BJ (cell line): ENCODE measurements around the gene TPCN2. TPM values are rescaled to one million over a fixed set of nuclear protein-coding genes. Genes with fewer than 3 reads are reported as not detected.

ENCODE experiments used
- CTCF ChIA-PET: fragments of 350-600 bp; formaldehyde crosslinking; extraction: SDS; loops from one replicate; lab custom pipeline; 2021; ENCODE audit warnings: antibody characterized with exemption, inconsistent platforms; lab: Yijun Ruan, JAX
- POLR2A ChIA-PET: fragments of 300-600 bp; sonication (Branson Sonifier 250); formaldehyde crosslinking; extraction: SDS; loops from one replicate; lab custom pipeline; 2021; ENCODE audit warnings: antibody characterized with exemption; lab: Charles Lee
- DNase-seq: peaks from one replicate; pipeline ENCODE4 v3.0.0-alpha.2; 2011; ENCODE audit warnings: low read depth
- H3K27me3 ChIP-seq: 2 replicates; pipeline ENCODE4 v1.6.0; 2011; ENCODE audit warnings: low read length; ENCODE audit not compliant: control insufficient read depth, insufficient read depth
- H3K36me3 ChIP-seq: 2 replicates; pipeline ENCODE4 v1.5.1; 2011; ENCODE audit warnings: low read length; ENCODE audit not compliant: control insufficient read depth, insufficient read depth
- H3K4me3 ChIP-seq: 2 replicates; pipeline ENCODE4 v1.5.1; 2011; ENCODE audit warnings: low read depth, mild to moderate bottlenecking, control low read depth, low read length
- polyA plus RNA-seq: library from polyadenylated mRNA; depleted of rRNA; stranded (reverse); fragments of >200 nt; gene quantifications from 2 replicates; pipeline ENCODE4 v1.2.3, GENCODE V29; 2011
- TF ChIP-seq, protein P1 (sequence below): IDR thresholded peaks from 2 replicates; pipeline ENCODE4 v1.5.1; 2011; ENCODE audit warnings: low read depth, mild to moderate bottlenecking, control low read depth, inconsistent platforms, low read length, moderate library complexity; ENCODE audit not compliant: insufficient read depth

Gene TPCN2
- polyA plus RNA-seq, 1 experiment, result 9.9 TPM

DNA sequence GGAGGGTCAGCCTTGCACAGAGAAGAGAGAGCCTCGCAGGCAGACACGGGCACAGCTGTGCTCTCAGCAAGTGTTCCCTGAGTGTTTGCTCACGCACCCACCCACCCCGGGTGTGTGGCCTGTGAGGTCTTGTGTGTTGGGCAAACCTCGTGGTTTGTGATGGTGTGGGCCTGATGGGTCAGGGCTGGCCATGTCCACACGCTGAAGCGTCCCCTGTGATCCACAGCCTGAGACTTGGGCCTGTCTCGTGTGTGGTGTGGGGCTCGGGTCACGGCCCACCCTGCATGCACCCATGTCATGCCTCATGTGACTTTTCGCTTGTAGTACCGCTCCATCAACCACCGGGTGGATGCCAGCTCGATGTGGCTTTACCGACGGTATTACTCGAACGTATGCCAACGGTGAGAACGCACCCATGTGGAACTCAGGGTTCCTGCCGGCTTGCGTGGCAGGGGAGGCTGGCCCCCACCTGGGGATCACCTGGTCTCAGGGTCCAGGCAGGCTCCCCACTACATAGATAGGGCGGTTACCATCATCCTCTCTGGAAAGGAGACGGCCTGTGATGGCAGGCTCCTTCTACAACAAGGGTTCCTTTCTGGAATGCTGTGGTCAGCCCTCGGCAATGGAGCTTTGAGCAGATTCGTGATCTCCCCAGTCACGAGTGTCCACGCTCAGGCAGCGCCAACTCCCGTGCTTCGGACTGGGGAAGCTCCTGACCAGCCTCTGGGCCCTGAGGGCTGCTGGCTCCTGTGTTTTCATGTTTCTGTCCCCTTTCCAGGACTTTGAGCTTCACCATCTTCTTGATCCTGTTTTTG is 5.9 kb downstream of the TPCN2 start:
- no peak for DNase-seq
- ChIA-PET CTCF (interaction anchor here (0.7 kb wide), 1 partner anchor 35 kb away, joined by 3 read pairs; no protein-coding TSS in a partner anchor), POLR2A (no interaction called here)
- TF ChIP-seq, protein P1, sequence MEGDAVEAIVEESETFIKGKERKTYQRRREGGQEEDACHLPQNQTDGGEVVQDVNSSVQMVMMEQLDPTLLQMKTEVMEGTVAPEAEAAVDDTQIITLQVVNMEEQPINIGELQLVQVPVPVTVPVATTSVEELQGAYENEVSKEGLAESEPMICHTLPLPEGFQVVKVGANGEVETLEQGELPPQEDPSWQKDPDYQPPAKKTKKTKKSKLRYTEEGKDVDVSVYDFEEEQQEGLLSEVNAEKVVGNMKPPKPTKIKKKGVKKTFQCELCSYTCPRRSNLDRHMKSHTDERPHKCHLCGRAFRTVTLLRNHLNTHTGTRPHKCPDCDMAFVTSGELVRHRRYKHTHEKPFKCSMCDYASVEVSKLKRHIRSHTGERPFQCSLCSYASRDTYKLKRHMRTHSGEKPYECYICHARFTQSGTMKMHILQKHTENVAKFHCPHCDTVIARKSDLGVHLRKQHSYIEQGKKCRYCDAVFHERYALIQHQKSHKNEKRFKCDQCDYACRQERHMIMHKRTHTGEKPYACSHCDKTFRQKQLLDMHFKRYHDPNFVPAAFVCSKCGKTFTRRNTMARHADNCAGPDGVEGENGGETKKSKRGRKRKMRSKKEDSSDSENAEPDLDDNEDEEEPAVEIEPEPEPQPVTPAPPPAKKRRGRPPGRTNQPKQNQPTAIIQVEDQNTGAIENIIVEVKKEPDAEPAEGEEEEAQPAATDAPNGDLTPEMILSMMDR, result no peak
- Histone ChIP-seq H3K36me3 (peaks cover 17% of the 10 kb centered on the region), H3K4me3 (no peak overlapping the region), H3K27me3 (no peaks in the 10 kb centered on the region)

DNA sequence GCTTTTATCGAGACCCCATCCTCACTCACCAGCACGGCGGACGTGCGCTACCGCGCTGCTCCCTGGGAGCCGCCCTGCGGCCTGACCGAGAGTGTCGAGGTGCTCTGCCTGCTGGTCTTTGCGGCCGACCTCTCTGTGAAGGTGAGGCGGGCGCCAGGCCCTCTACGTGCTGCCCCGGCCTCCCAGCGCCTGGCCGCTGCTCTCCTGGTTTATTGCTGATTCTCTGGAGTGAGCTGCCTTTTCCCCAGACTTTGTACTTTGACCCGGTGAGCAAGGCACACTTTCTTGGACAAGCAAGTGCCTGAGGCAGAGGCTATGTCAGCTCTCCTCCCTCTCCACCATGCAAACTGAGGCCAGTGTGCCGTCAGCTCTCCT is 6.5 kb downstream of the TPCN2 start:
- CTCF ChIA-PET, result interaction anchor here (0.7 kb wide), 1 partner anchor 34 kb away, joined by 3 read pairs; no protein-coding TSS in a partner anchor
- Histone ChIP-seq H3K36me3 (peaks cover 17% of the 10 kb centered on the region), H3K27me3 (no peaks in the 10 kb centered on the region), H3K4me3 (no peak overlapping the region)
- POLR2A ChIA-PET, result no interaction called here
- TF ChIP-seq, protein P1, result no peak
- no peak for DNase-seq

DNA sequence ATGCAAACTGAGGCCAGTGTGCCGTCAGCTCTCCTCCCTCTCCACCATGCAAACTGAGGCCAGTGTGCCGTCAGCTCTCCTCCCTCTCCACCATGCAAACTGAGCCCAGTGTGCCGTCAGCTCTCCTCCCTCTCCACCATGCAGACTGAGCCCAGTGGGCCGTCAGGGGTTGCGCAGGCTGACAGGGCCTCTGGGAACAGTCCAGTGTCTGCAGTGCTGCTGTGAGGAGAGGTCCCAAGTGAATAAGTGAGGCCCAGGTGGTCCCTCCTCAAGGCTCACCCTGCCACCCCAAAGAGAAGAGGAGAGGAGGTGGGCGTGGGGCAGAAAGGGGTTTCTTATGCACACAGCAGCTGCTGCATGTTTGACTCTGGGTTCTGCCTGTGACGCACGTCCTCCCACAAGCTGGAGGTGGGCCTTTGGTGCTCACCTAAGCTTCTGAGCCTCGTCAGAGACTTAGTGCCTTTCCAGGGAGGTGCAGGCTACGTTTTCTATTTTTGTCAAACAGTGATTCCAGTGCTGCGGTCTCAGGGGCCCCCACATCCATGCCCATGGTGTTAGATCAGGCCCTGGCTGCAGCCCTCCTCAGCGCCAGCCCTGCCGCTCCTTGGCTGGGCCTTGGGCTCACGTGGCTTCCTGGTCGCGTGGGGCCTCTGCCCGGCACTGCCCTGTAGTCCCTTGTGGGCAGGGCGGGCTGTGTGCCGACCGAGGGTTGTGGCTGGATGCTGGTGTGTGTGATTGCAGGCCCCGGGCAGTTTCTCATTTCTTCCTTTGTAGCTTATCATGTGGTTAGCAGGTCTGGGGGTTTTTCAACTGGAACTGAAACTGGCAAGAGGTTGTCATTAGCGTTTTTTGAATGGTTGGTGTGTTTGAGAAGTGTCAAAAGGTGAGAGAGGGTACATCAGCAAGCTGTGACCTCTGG is 7.1 kb downstream of the TPCN2 start:
- H3K4me3 ChIP-seq, result no peak overlapping the region
- TF ChIP-seq, protein P1, result no peak
- no peaks in the 10 kb centered on the region for H3K27me3 ChIP-seq
- peaks cover 17% of the 10 kb centered on the region for H3K36me3 ChIP-seq
- DNase-seq, result no peak
- ChIA-PET CTCF (interaction anchor here (0.7 kb wide), 1 partner anchor 33 kb away, joined by 3 read pairs; no protein-coding TSS in a partner anchor), POLR2A (interaction anchor here (0.6 kb wide), 1 partner anchor 15 kb away, joined by 3 read pairs; no protein-coding TSS in a partner anchor)

DNA sequence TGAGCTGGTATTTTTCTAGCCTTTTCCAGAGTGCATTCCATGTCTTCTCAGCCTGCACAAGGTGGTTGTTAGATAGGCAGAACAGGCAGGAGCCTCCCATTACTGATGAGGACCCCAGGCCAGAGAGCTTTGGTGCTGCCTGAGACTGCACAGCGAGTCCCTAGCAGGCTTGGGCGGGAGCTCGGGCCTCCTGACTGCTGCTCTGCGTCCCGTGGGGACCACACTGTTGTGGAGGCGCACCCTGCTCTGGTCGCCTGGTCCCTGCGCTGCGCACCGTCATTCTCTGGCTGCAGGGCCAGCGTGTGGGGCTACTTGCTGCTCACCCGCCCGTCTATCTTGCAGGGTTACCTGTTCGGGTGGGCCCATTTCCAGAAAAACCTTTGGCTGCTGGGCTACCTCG is 8.5 kb downstream of the TPCN2 start:
- H3K27me3 ChIP-seq, result no peaks in the 10 kb centered on the region
- CTCF ChIA-PET, result interaction anchor here (0.6 kb wide), 1 partner anchor 13 kb away, joined by 3 read pairs; no protein-coding TSS in a partner anchor
- peaks cover 17% of the 10 kb centered on the region for H3K36me3 ChIP-seq
- no peak overlapping the region for H3K4me3 ChIP-seq
- POLR2A ChIA-PET, result no interaction called here
- TF ChIP-seq, protein P1, result no peak
- DNase-seq, result no peak
